H9 (cell line): ENCODE results near the gene CCDC74A. TPM values are rescaled to one million over a fixed set of nuclear protein-coding genes. Genes with fewer than 3 reads are reported as not detected.

ENCODE experiments used
- DNase-seq: peaks from one replicate; pipeline ENCODE4 v3.0.0-alpha.2; 2017
- H2AFZ ChIP-seq: one replicate; pipeline ENCODE4 v1.6.1; 2013; ENCODE audit warnings: mild to moderate bottlenecking, low read length, control low read depth, moderate library complexity
- H2AK5ac ChIP-seq: 2 replicates; pipeline ENCODE4 v1.6.1; 2013; ENCODE audit warnings: low read length, control low read depth, mixed read lengths; ENCODE audit not compliant: insufficient read length
- H2BK120ac ChIP-seq: one replicate; pipeline ENCODE4 v1.6.1; 2013; ENCODE audit warnings: low read depth, mild to moderate bottlenecking, low read length, control low read depth, inconsistent platforms; ENCODE audit not compliant: poor library complexity, severe bottlenecking
- H2BK12ac ChIP-seq: 2 replicates; pipeline ENCODE4 v1.6.1; 2013; ENCODE audit warnings: low read length, control low read depth, mixed read lengths, low read depth; ENCODE audit not compliant: insufficient read length
- H2BK15ac ChIP-seq: 2 replicates; pipeline ENCODE4 v1.6.1; 2013; ENCODE audit warnings: low read depth, low read length, control low read depth
- H2BK20ac ChIP-seq: one replicate; pipeline ENCODE4 v1.6.1; 2013; ENCODE audit warnings: low read depth, mild to moderate bottlenecking, low read length, control low read depth, inconsistent platforms; ENCODE audit not compliant: poor library complexity, severe bottlenecking
- H2BK5ac ChIP-seq: 2 replicates; pipeline ENCODE4 v1.6.1; 2013; ENCODE audit warnings: low read length, control low read depth, mixed read lengths; ENCODE audit not compliant: insufficient read length
- H3K14ac ChIP-seq: 2 replicates; pipeline ENCODE4 v1.6.1; 2013; ENCODE audit warnings: low read length, control low read depth; ENCODE audit not compliant: insufficient read depth
- H3K18ac ChIP-seq: 2 replicates; pipeline ENCODE4 v1.6.1; 2013; ENCODE audit warnings: low read depth, mild to moderate bottlenecking, mixed read lengths, low read length, control low read depth; ENCODE audit not compliant: insufficient read length
- H3K23ac ChIP-seq: 2 replicates; pipeline ENCODE4 v1.6.1; 2013; ENCODE audit warnings: low read length, control low read depth, mixed read lengths, low read depth; ENCODE audit not compliant: insufficient read length
- H3K23me2 ChIP-seq: 2 replicates; pipeline ENCODE4 v1.6.1; 2013; ENCODE audit warnings: low read depth, mild to moderate bottlenecking, mixed read lengths, low read length, control low read depth; ENCODE audit not compliant: insufficient read length, poor library complexity, severe bottlenecking
- H3K27ac ChIP-seq: 2 replicates; pipeline ENCODE4 v1.5.1; 2013; ENCODE audit warnings: low read length, control low read depth, mixed read lengths, low read depth; ENCODE audit not compliant: insufficient read length
- H3K27me3 ChIP-seq: 2 replicates; pipeline ENCODE4 v1.6.1; 2013; ENCODE audit warnings: low read length, control low read depth, inconsistent platforms; ENCODE audit not compliant: insufficient read depth
- H3K4ac ChIP-seq: 2 replicates; pipeline ENCODE4 v1.6.1; 2013; ENCODE audit warnings: low read depth, mild to moderate bottlenecking, control low read depth, inconsistent platforms, low read length, moderate library complexity
- H3K4me1 ChIP-seq: 2 replicates; pipeline ENCODE4 v1.6.1; 2013; ENCODE audit warnings: low read length, control low read depth, inconsistent platforms; ENCODE audit not compliant: insufficient read depth
- H3K4me2 ChIP-seq: 2 replicates; pipeline ENCODE4 v1.6.1; 2013; ENCODE audit warnings: low read length, control low read depth, mixed read lengths; ENCODE audit not compliant: insufficient read length, insufficient read depth
- H3K56ac ChIP-seq: 2 replicates; pipeline ENCODE4 v1.6.1; 2013; ENCODE audit warnings: low read depth, mild to moderate bottlenecking, mixed read lengths, low read length, control low read depth; ENCODE audit not compliant: insufficient read length
- H3K79me1 ChIP-seq: 2 replicates; pipeline ENCODE4 v1.6.1; 2013; ENCODE audit warnings: low read depth, mild to moderate bottlenecking, moderate library complexity, low read length, control low read depth, inconsistent platforms; ENCODE audit not compliant: insufficient read depth, poor library complexity, severe bottlenecking
- H3K79me2 ChIP-seq: 2 replicates; pipeline ENCODE4 v1.6.1; 2013; ENCODE audit warnings: low read length, control low read depth, inconsistent platforms; ENCODE audit not compliant: insufficient read depth
- H3K9ac ChIP-seq: 2 replicates; pipeline ENCODE4 v1.6.1; 2013; ENCODE audit warnings: low read length, control low read depth, mixed read lengths; ENCODE audit not compliant: insufficient read length; ENCODE audit errors: extremely low read depth
- H3K9me3 ChIP-seq: one replicate; pipeline ENCODE4 v1.6.1; 2013; ENCODE audit warnings: low read depth, low read length, inconsistent platforms; ENCODE audit not compliant: control insufficient read depth
- H3T11ph ChIP-seq: one replicate; pipeline ENCODE4 v1.6.1; 2013; ENCODE audit warnings: mild to moderate bottlenecking, low read length, control low read depth, inconsistent platforms
- H4K20me1 ChIP-seq: one replicate; pipeline ENCODE4 v1.6.1; 2013; ENCODE audit not compliant: control insufficient read depth, insufficient read length, insufficient read depth
- H4K5ac ChIP-seq: 2 replicates; pipeline ENCODE4 v1.6.1; 2013; ENCODE audit warnings: low read depth, mild to moderate bottlenecking, mixed read lengths, low read length, control low read depth; ENCODE audit not compliant: insufficient read length
- H4K8ac ChIP-seq: replicated peaks from 2 replicates; pipeline ENCODE4 v1.6.1; 2013; ENCODE audit warnings: low read length, control low read depth, mixed read lengths, low read depth; ENCODE audit not compliant: insufficient read length
- H4K91ac ChIP-seq: 2 replicates; pipeline ENCODE4 v1.6.1; 2013; ENCODE audit warnings: low read depth, mild to moderate bottlenecking, moderate library complexity, mixed read lengths, low read length, control low read depth; ENCODE audit not compliant: insufficient read length
- H3K27ac Mint-ChIP-seq, 3 experiments: 2 replicates in 2 of 3; 3 replicates in 1 of 3; pipeline ENCODE4 v1.8.0; 2020 to 2021; ENCODE audit warnings: mixed read lengths in 3 of 3, mild to moderate bottlenecking in 1 of 3, moderate library complexity in 1 of 3
- H3K27me3 Mint-ChIP-seq: 2 replicates; pipeline ENCODE4 v1.8.0; 2021; ENCODE audit warnings: low read depth, mild to moderate bottlenecking, moderate library complexity, mixed read lengths
- H3K36me3 Mint-ChIP-seq, 3 experiments: 2 replicates in 2 of 3; 3 replicates in 1 of 3; pipeline ENCODE4 v1.8.0; 2020 to 2021; ENCODE audit warnings: low read depth in 3 of 3, mixed read lengths in 3 of 3; ENCODE audit not compliant: insufficient read depth in 1 of 3
- H3K4me1 Mint-ChIP-seq, 2 experiments: 2 replicates each; pipeline ENCODE4 v1.8.0; 2020; ENCODE audit warnings: mixed read lengths in 2 of 2
- H3K4me3 Mint-ChIP-seq, 2 experiments: 2 replicates in 1 of 2; 3 replicates in 1 of 2; pipeline ENCODE4 v1.8.0; 2020 to 2021; ENCODE audit warnings: mild to moderate bottlenecking in 2 of 2, mixed read lengths in 2 of 2, moderate library complexity in 1 of 2
- H3K9me3 Mint-ChIP-seq, 2 experiments: 2 replicates in 1 of 2; 3 replicates in 1 of 2; pipeline ENCODE4 v1.8.0; 2020; ENCODE audit warnings: mild to moderate bottlenecking in 2 of 2, mixed read lengths in 2 of 2, moderate library complexity in 1 of 2
- CTCF ChIP-seq: fragments of 200-600 bp; sonication (generic); conservative IDR thresholded peaks from 3 replicates; pipeline ENCODE4 v1.8.0; 2021; ENCODE audit warnings: antibody characterized with exemption, mild to moderate bottlenecking
- WGBS: extraction: QIAGEN DNeasy Blood & Tissue Kit; methylation state at CpG from one replicate; pipeline ENCODE4 v1.1.7; 2013; ENCODE audit warnings: missing lambda C conversion rate, low lambda C conversion rate, mixed read lengths; ENCODE audit not compliant: insufficient read length; ENCODE audit errors: extremely low coverage; 5-methylcytosine and 5-hydroxymethylcytosine counted together
- total RNA-seq: library from RNA; stranded (reverse); gene quantifications from 2 replicates; pipeline ENCODE4 v1.2.1, GENCODE V29; 2021

Gene CCDC74A
- total RNA-seq, 1 experiment from 2014 or later, result 10.8 TPM

GRCh38 chr2:131516011-131516410 lies 11.7 kb upstream of the CCDC74A start:
- H2BK120ac ChIP-seq, result no peak overlapping the region
- no peak overlapping the region for H2AFZ ChIP-seq
- WGBS, result no CpG with 5 or more reads among the region's 10 CpGs
- no peak overlapping the region for H3K27ac ChIP-seq
- TF ChIP-seq CTCF, result no peak
- H3K56ac ChIP-seq, result no peak overlapping the region
- no peak overlapping the region for H3K14ac ChIP-seq
- H2BK5ac ChIP-seq, result no peak overlapping the region
- no peaks in the 10 kb centered on the region for H3K23me2 ChIP-seq
- H3K18ac ChIP-seq, result no peak overlapping the region
- H3K9ac ChIP-seq, result no peak overlapping the region
- Mint-ChIP-seq H3K36me3 (peaks cover 11 to 46% (median 36%) of the 10 kb centered on the region in 3 experiments; a peak in 6 of 7 replicates), H3K4me1 (no peaks in the 10 kb centered on the region; a peak in 1 of 4 replicates), H3K9me3 (no peaks in the 10 kb centered on the region), H3K27ac (no peak overlapping the region), H3K4me3 (no peak overlapping the region), H3K27me3 (no peaks in the 10 kb centered on the region)
- H4K8ac ChIP-seq, result no peak overlapping the region
- no peaks in the 10 kb centered on the region for H3K79me1 ChIP-seq
- no peak overlapping the region for H3T11ph ChIP-seq
- no peak overlapping the region for H3K23ac ChIP-seq
- no peak for DNase-seq
- H3K4me2 ChIP-seq, result no peak overlapping the region
- H3K4ac ChIP-seq, result no peak overlapping the region
- H2AK5ac ChIP-seq, result no peak overlapping the region
- no peaks in the 10 kb centered on the region for H3K27me3 ChIP-seq
- H3K9me3 ChIP-seq, result no peaks in the 10 kb centered on the region
- H4K20me1 ChIP-seq, result no peaks in the 10 kb centered on the region
- H4K5ac ChIP-seq, result no peak overlapping the region
- no peak overlapping the region for H2BK12ac ChIP-seq
- no peaks in the 10 kb centered on the region for H3K4me1 ChIP-seq
- H2BK15ac ChIP-seq, result no peak overlapping the region
- no peak overlapping the region for H2BK20ac ChIP-seq
- no peak overlapping the region for H4K91ac ChIP-seq
- no peaks in the 10 kb centered on the region for H3K79me2 ChIP-seq
